Measurements from ENCODE around the gene TOMM20.
"Not testable (repeated sequence)": the region's sequence is repeated elsewhere in the genome, so short reads cannot be mapped to it uniquely, and the experiment has no call there.

- TF ChIP-seq, protein P1, sequence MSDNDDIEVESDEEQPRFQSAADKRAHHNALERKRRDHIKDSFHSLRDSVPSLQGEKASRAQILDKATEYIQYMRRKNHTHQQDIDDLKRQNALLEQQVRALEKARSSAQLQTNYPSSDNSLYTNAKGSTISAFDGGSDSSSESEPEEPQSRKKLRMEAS (CRISPR knock-in tag; IDR thresholded peaks at IDR 0.05) = not testable (repeated sequence)
- TF ChIP-seq, protein P2, sequence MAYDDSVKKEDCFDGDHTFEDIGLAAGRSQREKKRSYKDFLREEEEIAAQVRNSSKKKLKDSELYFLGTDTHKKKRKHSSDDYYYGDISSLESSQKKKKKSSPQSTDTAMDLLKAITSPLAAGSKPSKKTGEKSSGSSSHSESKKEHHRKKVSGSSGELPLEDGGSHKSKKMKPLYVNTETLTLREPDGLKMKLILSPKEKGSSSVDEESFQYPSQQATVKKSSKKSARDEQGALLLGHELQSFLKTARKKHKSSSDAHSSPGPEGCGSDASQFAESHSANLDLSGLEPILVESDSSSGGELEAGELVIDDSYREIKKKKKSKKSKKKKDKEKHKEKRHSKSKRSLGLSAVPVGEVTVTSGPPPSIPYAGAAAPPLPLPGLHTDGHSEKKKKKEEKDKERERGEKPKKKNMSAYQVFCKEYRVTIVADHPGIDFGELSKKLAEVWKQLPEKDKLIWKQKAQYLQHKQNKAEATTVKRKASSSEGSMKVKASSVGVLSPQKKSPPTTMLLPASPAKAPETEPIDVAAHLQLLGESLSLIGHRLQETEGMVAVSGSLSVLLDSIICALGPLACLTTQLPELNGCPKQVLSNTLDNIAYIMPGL (CRISPR knock-in tag; IDR thresholded peaks at IDR 0.05) = not testable (repeated sequence)
- not testable (repeated sequence) for TF ChIP-seq SP1 (CRISPR knock-in tag; conservative IDR thresholded peaks at IDR 0.05)
Measured at GRCh38 chr1:235092045-235092406, 36.6 kb downstream of the TOMM20 start.
